Transverse colon (tissue), 4 donors: Measurements from ENCODE around the gene TRPV4.

Experiments
- CTCF ChIP-seq, 5 experiments: fragments of 200-600 bp in 3 of 5; fragments of 450-650 bp in 2 of 5; sonication (generic) in 3 of 5; IDR thresholded peaks; 1 replicate in 2 of 5; 2 replicates in 3 of 5; pipeline ENCODE4 v1.5.1; 2016 to 2017; ENCODE audit warnings: antibody characterized with exemption in 5 of 5, inconsistent platforms in 3 of 5, mild to moderate bottlenecking in 2 of 5, moderate library complexity in 1 of 5
- POLR2A ChIP-seq: fragments of 450-650 bp; IDR thresholded peaks from one replicate; pipeline ENCODE4 v1.6.1; 2016; ENCODE audit warnings: antibody characterized with exemption, mild to moderate bottlenecking, moderate library complexity
- POLR2AphosphoS5 ChIP-seq, 3 donors: sonication (generic); formaldehyde crosslinking; IDR thresholded peaks; one replicate each; pipeline ENCODE4 v1.6.1; 2016; ENCODE audit warnings: antibody characterized with exemption in 3 of 3

- no peak for TF ChIP-seq CTCF (IDR thresholded peaks at IDR 0.05)
- TF ChIP-seq POLR2A = no peak
- TF ChIP-seq POLR2AphosphoS5 (IDR thresholded peaks at IDR 0.05) = no peak
Measured at GRCh38 chr12:109855377-109855776, 22.2 kb upstream of the TRPV4 start.
